Endothelial cell of umbilical vein (primary cell): ENCODE data around the gene LENG8. TPM values are rescaled to one million over a fixed set of nuclear protein-coding genes. Genes with fewer than 3 reads are reported as not detected.

ENCODE experiments used
- BruUV-seq: library from RNA; stranded (reverse); fragments of 400-500 nt; replicated peaks from 2 replicates; lab custom pipeline; 2021; lab: Mats Ljungman, UMichigan
- CTCF ChIA-PET: fragments of 300-600, 350-600 bp; sonication (Branson Sonifier 250); formaldehyde crosslinking; loops from one replicate; lab custom pipeline; 2021; ENCODE audit warnings: antibody characterized with exemption, inconsistent platforms; lab: Charles Lee
- POLR2A ChIA-PET: fragments of 300-600, 350-600 bp; sonication (Branson Sonifier 250); formaldehyde crosslinking; loops from one replicate; lab custom pipeline; 2021; ENCODE audit warnings: antibody characterized with exemption, inconsistent platforms; lab: Charles Lee
- DNase-seq: peaks from one replicate; pipeline ENCODE4 v3.0.0-alpha.2; 2011; ENCODE audit warnings: low read depth, low spot score
- FAIRE-seq: peaks from 2 replicates; lab custom pipeline; 2011; peaks lifted over from hg19 to GRCh38; lab: Jason Lieb, UNC
- H2AFZ ChIP-seq: 2 replicates; pipeline ENCODE4 v1.6.0; 2012; ENCODE audit warnings: low read depth, low read length, control low read depth, inconsistent platforms
- H3K27ac ChIP-seq: 2 replicates; pipeline ENCODE4 v1.5.1; 2011; ENCODE audit warnings: low read depth, mild to moderate bottlenecking, control low read depth, low read length, moderate library complexity; ENCODE audit not compliant: insufficient read depth
- H3K27me3 ChIP-seq, 2 experiments: 2 replicates each; pipeline versions ENCODE4 v1.6.0 to v1.6.1; 2011; ENCODE audit warnings: low read length in 2 of 2, mixed read lengths in 1 of 2; ENCODE audit not compliant: control insufficient read depth in 2 of 2, insufficient read depth in 2 of 2
- H3K36me3 ChIP-seq, 2 experiments: 2 replicates in 1 of 2; 3 replicates in 1 of 2; pipeline ENCODE4 v1.5.1; 2011; ENCODE audit warnings: low read length in 2 of 2, mild to moderate bottlenecking in 1 of 2, moderate library complexity in 1 of 2; ENCODE audit not compliant: control insufficient read depth in 2 of 2, insufficient read depth in 2 of 2; ENCODE audit errors: extremely low read depth in 1 of 2
- H3K4me1 ChIP-seq: 3 replicates; pipeline ENCODE4 v1.5.1; 2011; ENCODE audit warnings: mild to moderate bottlenecking, low read length; ENCODE audit not compliant: control insufficient read depth, insufficient read depth; ENCODE audit errors: extremely low read depth
- H3K4me2 ChIP-seq: 2 replicates; pipeline ENCODE4 v1.6.1; 2011; ENCODE audit warnings: low read length, control low read depth, mixed read lengths; ENCODE audit not compliant: insufficient read depth
- H3K4me3 ChIP-seq, 3 experiments: fragments of 200-600 bp in 1 of 3; sonication (generic), shearing (Covaris generic) in 1 of 3; replicated peaks in 1 of 3; 2 replicates each; pipeline ENCODE4 v1.5.1; 2011 to 2016; ENCODE audit warnings: control low read depth in 3 of 3, low read length in 3 of 3, mild to moderate bottlenecking in 2 of 3, inconsistent platforms in 1 of 3, low read depth in 1 of 3, moderate library complexity in 1 of 3; ENCODE audit not compliant: insufficient read depth in 1 of 3
- H3K79me2 ChIP-seq: 2 replicates; pipeline ENCODE4 v1.6.0; 2012; ENCODE audit warnings: low read length, inconsistent platforms; ENCODE audit not compliant: control insufficient read depth, insufficient read depth
- H3K9ac ChIP-seq: replicated peaks from 2 replicates; pipeline ENCODE3; 2011; ENCODE audit warnings: low read length, control low read depth; ENCODE audit not compliant: insufficient read depth; ENCODE audit errors: extremely low read depth
- H3K9me1 ChIP-seq: replicated peaks from 3 replicates; pipeline ENCODE4 v1.6.0; 2011; ENCODE audit warnings: mild to moderate bottlenecking, low read length; ENCODE audit not compliant: control insufficient read depth, insufficient read depth; ENCODE audit errors: extremely low read depth
- H3K9me3 ChIP-seq: replicated peaks from 2 replicates; pipeline ENCODE4 v1.5.1; 2012; ENCODE audit warnings: low read length, inconsistent platforms; ENCODE audit not compliant: control insufficient read depth, insufficient read depth
- H4K20me1 ChIP-seq: replicated peaks from 2 replicates; pipeline ENCODE3; 2011; ENCODE audit warnings: mild to moderate bottlenecking, low read length; ENCODE audit not compliant: control insufficient read depth, insufficient read depth; ENCODE audit errors: extremely low read depth
- EZH2 ChIP-seq: IDR thresholded peaks from 2 replicates; pipeline ENCODE4 v1.6.1; 2012; ENCODE audit warnings: borderline replicate concordance, low read depth, mild to moderate bottlenecking, moderate library complexity, low read length, inconsistent platforms; ENCODE audit not compliant: severe bottlenecking
- FOS ChIP-seq: IDR thresholded peaks from 2 replicates; pipeline ENCODE4 v1.6.1; 2011; ENCODE audit warnings: mild to moderate bottlenecking, low read length, moderate library complexity, borderline replicate concordance; ENCODE audit not compliant: insufficient read depth
- GATA2 ChIP-seq: IDR thresholded peaks from 2 replicates; pipeline ENCODE4 v1.7.0; 2011; ENCODE audit warnings: low read depth, mild to moderate bottlenecking, moderate library complexity, mixed read lengths, low read length; ENCODE audit not compliant: insufficient read length, insufficient read depth
- JUN ChIP-seq: IDR thresholded peaks from 2 replicates; pipeline ENCODE4 v1.6.1; 2011; ENCODE audit warnings: borderline replicate concordance, low read depth; ENCODE audit not compliant: insufficient read length, insufficient read depth
- MYC ChIP-seq: IDR thresholded peaks from one replicate; pipeline ENCODE4 v1.6.1; 2011; ENCODE audit warnings: mild to moderate bottlenecking, low read depth, low read length
- POLR2A ChIP-seq: IDR thresholded peaks from 2 replicates; pipeline ENCODE4 v1.6.1; 2012; ENCODE audit warnings: low read depth, mild to moderate bottlenecking, control low read depth, low read length
- POLR2AphosphoS5 ChIP-seq: IDR thresholded peaks from 2 replicates; pipeline ENCODE4 v1.6.1; 2012; ENCODE audit warnings: low read depth, mild to moderate bottlenecking, control low read depth, low read length, moderate library complexity; ENCODE audit not compliant: insufficient read depth
- dilution Hi-C: fragments of 300-500 bp; cut with MboI; formaldehyde crosslinking; loops from one replicate; pipeline ENCODE4 v1.15.0; 2019; ENCODE audit warnings: low sequenced_read_pairs; ENCODE audit not compliant: extremely low pct_ligation_motif_present
- intact Hi-C: fragments of 100-400 bp; cut with micrococcal nuclease; formaldehyde crosslinking; loops from one replicate; pipeline ENCODE4 v1.10.0; 2022
- polyA plus RNA-seq, 4 experiments: library from polyadenylated mRNA; depleted of rRNA in 3 of 4; stranded (reverse) in 3 of 4; unstranded in 1 of 4; fragments of >200 nt; gene quantifications; 2 replicates each; pipeline versions ENCODE4 v1.2.1 to v1.2.3, GENCODE V29; 2011 to 2012; ENCODE audit warnings: missing spikeins in 1 of 4
- total RNA-seq: library from RNA; stranded (reverse); gene quantifications from 2 replicates; pipeline ENCODE4 v1.2.3, GENCODE V29; 2021
- TF ChIP-seq, protein P1 (sequence below): IDR thresholded peaks from 2 replicates; pipeline ENCODE4 v1.6.1; 2011; ENCODE audit not compliant: insufficient read depth, insufficient read length
- TF ChIP-seq, protein P2 (sequence below), 2 donors: IDR thresholded peaks; 1 replicate in 1 of 2; 2 replicates in 1 of 2; pipeline ENCODE4 v1.5.1; 2011; ENCODE audit warnings: low read length in 2 of 2, mild to moderate bottlenecking in 2 of 2, moderate library complexity in 2 of 2, control low read depth in 1 of 2, inconsistent platforms in 1 of 2, low read depth in 1 of 2; ENCODE audit not compliant: insufficient read depth in 1 of 2; ENCODE audit errors: extremely low read depth in 1 of 2

Gene LENG8
- total and polyA plus RNA-seq, 2 donors (not counting 3 experiments of a cell fraction or from before 2014, with no cell fraction given), result 130 to 218 TPM

DNA sequence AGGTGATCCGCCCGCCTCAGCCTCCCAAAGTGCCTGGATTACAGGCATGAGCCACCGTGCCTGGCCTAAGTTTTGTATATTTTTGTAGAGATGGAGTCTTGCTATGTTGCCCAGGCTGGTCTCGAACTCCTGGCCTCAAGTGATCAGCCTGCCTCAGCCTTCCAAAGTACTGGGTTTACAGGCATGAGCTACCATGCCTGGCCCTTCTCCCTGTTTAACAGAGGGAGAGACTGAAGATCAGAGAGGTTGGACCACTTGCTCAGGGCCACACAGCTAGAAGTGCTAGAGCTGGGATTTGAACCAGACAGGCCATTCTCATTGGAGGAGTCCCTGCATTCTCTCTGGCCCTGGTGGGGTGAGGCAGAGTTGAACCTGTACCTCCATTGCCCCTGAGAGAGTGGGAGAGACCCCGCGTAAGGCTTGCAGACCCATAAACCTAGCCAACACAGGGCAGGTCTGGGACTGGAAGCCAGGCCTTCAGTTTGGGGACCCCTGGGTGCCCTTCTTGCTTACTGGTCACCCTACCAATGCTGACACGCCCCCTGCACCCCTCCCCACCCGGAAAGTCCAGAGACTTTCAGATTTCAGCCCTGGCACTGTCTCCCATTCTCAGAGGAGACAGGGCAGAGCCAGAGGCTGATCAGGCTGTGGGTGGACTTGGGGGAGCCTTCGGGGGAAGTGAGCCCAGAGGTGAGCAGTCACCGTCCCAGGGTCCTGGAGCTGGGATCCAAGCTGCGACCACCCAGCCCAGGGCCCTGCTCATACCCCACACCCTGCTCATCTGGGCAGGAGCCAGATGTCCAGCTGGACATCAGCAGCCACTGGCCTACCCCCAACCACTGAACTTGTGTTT lies 20.4 kb upstream of the LENG8 start:
- Histone ChIP-seq H3K9ac (no peak overlapping the region), H3K27ac (no peak overlapping the region), H3K9me3 (no peaks in the 10 kb centered on the region), H4K20me1 (no peaks in the 10 kb centered on the region), H3K79me2 (no peaks in the 10 kb centered on the region), H3K4me1 (no peaks in the 10 kb centered on the region), H3K36me3 (no peaks in the 10 kb centered on the region), H3K4me2 (no peak overlapping the region), H3K4me3 (no peak overlapping the region), H3K9me1 (no peaks in the 10 kb centered on the region), H3K27me3 (peaks cover 0 to 2% of the 10 kb centered on the region in 2 experiments), H2AFZ (no peak overlapping the region)
- dilution Hi-C loops, result no loop called here
- TF ChIP-seq MYC (no peak), FOS (no peak), EZH2 (no peak), GATA2 (no peak), POLR2A (no peak), JUN (no peak), POLR2AphosphoS5 (no peak)
- TF ChIP-seq, protein P1, sequence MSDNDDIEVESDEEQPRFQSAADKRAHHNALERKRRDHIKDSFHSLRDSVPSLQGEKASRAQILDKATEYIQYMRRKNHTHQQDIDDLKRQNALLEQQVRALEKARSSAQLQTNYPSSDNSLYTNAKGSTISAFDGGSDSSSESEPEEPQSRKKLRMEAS, result no peak
- TF ChIP-seq, protein P2, sequence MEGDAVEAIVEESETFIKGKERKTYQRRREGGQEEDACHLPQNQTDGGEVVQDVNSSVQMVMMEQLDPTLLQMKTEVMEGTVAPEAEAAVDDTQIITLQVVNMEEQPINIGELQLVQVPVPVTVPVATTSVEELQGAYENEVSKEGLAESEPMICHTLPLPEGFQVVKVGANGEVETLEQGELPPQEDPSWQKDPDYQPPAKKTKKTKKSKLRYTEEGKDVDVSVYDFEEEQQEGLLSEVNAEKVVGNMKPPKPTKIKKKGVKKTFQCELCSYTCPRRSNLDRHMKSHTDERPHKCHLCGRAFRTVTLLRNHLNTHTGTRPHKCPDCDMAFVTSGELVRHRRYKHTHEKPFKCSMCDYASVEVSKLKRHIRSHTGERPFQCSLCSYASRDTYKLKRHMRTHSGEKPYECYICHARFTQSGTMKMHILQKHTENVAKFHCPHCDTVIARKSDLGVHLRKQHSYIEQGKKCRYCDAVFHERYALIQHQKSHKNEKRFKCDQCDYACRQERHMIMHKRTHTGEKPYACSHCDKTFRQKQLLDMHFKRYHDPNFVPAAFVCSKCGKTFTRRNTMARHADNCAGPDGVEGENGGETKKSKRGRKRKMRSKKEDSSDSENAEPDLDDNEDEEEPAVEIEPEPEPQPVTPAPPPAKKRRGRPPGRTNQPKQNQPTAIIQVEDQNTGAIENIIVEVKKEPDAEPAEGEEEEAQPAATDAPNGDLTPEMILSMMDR (IDR thresholded peaks at IDR 0.05; ENCODE audit: extremely low read depth in 1 of 2, insufficient read depth in 1 of 2, low read depth in 1 of 2, low read length in 2 of 2), result no peak
- no TSS peak for BruUV-seq
- CTCF ChIA-PET, result interaction anchor here (4.1 kb wide), 1 partner anchor 10 kb away, joined by 21 read pairs; no protein-coding TSS in a partner anchor
- no peak for FAIRE-seq
- DNase-seq, result no peak
- intact Hi-C loops, result no loop called here
- POLR2A ChIA-PET, result no interaction called here
